H4 (cell line): ENCODE results near the gene RTN4R. TPM values are rescaled to one million over a fixed set of nuclear protein-coding genes. Genes with fewer than 3 reads are reported as not detected.

ENCODE experiments used
- DNase-seq: peaks from one replicate; pipeline ENCODE4 v3.0.0-alpha.2; 2015; ENCODE audit warnings: low spot score
- total RNA-seq: library from RNA; depleted of rRNA; stranded (reverse); fragments of >200 nt; shearing (Covaris generic); gene quantifications from 2 replicates; pipeline ENCODE4 v1.2.3, GENCODE V29; 2014

RTN4R gene
- total RNA-seq, 1 experiment from 2014 or later: 3.2 TPM

DNA sequence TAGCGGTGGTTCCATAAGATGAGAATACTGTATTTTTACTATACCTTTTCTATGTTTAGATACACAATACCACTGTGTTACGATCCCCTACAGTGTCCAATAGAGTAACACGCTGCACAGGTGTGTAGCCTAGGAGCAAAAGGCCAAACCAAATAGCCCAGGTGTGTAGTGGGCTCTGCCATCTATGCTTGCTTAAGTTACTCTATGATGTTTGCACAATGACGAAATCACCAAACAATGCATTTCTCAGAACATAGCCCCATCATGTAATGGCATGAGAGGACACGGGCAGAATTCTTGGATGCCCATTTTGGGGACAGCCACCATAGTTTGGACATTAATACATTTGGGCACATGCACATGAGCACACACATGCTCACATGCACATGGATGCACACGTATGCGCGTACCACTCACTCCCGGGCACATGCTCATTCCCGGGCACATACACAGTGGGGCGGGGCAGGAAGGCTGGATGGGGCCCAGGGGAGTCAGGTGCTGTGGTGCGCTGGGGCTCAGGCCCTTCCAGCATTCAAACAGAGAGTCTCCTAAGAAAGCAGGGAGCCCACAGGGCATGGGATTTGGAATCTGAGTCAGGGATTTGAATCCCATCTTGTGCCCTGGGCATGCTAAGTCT is 51.1 kb downstream of the RTN4R start:
- DNase-seq: no peak

DNA sequence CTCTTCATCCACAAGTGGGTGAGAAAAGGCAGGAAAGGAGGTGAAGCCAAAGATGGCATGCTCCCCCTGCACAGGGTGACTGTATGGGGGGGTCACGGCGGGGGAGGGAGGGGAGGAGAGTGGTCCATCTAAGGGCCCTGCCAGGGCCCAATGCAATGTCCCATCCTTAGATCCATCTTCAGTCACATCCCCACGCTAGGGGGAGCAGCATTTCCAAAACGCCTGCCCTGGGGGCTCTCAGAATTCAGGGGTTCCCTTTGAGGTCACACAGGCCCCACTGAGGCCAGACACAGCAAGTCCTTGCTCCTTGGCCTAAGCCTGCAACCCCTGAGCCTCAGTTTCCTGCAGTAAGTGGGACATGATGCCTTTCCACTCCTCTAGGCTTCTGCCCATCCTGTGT is 52.4 kb downstream of the RTN4R start:
- DNase-seq: no peak

DNA sequence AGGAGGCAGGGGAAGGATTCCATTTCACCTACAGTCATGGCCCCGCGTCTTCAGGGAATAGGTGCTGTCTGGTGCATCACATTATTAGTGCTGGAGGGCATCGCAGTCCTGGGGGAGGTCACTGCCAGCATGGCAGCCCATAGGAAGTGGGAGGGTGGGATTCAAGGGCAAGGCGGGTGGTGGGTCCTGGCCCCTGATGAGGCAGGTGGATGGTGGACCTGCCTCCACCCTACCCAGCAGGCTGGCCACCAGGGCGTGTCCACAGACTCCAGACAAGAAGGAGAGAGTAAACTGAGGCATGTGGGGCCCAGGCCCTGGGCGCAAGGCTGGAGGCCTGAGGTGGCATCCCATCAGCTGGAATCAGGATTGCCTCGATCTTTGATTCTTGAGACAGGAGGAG is 53.3 kb downstream of the RTN4R start:
- no peak for DNase-seq

DNA sequence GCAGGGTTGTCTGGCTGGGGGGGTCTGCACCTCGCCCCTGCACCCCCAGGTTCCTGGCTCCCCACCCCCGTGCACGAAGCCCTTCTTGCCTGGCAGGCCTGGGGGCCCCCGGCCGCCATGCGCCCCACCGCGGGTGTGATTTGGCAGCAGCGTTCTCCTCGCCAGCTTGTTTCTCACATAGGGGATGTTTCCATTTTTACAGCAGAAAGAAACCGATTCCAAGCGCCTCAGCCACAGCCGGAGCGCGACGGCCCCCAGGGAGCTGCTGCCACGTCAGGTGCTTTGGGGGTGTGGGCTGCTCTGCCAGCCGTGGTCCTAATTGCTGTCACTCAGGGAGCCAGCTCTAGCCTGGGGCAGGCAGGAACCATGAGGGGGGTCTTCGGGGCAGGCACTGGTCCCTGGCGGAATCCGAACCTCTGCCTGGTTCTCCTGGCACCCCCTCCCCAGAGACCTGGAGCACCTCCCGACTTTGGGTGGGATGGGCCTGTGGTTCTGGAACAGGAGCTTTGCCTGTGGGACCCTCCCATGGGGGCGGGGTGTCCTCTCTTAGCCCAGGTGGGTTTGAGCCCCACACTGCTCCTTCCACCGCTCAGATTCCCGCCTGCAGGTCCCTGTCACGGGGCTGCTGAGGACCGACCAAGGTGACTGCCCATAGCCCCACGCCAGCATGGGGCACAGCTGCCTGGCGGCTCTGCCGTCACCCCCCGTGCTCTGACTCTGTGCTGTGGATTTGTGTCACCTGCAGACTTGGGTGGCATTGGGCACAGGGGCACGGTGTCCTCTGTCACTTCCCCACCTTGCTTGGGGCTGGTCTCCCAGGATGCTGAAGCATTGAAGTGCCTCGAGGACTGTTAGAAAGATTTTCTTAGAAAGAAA is 54.0 kb downstream of the RTN4R start:
- DNase-seq: no peak

DNA sequence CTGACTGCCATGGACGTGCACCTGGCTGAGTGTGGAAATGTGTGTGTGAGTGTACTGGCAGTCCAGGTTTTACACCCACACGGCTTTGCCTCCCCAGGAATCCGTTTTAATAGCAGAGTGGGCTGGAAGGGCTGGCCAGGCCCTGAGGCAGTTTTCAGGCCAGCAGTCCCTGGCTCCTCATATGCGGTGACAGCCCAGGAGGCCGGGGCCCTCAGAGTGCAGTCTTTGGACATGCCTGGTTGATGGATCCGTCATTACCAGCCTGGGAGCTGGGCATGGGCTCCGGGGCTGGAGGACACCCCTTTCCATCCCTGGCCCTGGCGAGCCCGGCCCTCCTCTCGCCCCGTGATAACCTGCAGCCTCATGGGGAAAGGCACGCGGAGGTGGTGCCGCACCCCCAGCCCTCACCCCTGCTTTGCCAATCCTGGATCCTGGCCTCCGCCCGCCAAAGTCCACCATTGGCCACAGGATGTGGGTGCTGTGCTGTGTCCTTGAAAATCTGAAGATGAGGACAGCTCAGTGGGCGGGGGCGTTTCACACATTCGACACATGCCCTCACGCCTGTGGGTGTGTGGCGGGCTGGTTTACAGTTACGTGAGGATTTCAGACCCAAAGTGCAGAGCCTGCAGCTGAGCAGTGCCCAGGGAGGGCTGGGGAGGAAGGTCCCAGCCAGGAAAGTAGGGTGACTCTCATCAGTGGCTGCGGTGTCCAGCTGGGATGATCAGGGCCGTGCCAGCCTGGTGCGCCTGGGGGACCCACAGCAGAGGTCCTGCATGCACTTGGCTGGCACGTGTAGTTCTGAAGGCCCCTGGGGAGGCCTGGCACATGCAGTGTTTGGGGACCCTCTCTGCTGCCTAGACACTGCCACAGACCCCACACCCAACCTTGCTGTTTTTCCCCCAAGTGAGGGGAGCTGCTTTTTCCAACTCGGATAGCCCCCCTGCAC is 55.1 kb downstream of the RTN4R start:
- no peak for DNase-seq

DNA sequence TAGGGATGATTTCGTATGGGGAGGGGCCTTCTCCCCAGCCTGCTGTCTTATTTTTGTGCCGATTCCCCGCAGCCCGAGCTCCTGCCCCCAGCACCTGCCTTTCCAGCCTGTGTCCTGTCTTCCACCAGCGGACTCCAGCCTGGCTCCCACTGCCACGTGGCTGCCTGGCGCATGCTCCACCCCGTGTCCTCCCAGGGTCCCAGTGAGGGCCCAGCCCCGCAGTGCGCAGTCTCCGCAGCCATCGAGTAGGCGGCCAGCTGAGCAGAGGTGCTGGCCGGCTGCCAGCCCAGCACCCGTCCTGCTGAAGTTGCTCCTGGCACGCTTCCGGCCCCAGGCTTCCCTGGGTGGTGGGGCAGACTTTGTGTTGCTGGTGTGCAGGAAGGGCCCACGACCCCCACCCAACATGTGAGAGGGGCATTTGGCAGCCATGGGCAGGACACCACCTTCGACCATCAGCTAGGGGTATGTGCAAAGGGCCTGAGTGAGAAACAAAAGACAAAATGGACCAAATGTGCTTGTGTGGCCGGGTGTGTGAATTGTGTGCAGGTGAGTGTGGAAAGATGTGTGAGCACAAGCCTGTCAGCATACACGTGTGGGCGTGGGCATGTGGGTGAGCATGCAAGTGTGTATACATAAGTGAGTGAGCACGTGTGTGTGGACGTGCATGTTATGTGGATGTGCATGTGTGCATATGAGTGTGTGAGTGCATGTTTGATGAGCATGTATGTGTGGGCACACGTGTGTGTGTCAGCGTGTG is 55.9 kb downstream of the RTN4R start:
- DNase-seq: no peak

DNA sequence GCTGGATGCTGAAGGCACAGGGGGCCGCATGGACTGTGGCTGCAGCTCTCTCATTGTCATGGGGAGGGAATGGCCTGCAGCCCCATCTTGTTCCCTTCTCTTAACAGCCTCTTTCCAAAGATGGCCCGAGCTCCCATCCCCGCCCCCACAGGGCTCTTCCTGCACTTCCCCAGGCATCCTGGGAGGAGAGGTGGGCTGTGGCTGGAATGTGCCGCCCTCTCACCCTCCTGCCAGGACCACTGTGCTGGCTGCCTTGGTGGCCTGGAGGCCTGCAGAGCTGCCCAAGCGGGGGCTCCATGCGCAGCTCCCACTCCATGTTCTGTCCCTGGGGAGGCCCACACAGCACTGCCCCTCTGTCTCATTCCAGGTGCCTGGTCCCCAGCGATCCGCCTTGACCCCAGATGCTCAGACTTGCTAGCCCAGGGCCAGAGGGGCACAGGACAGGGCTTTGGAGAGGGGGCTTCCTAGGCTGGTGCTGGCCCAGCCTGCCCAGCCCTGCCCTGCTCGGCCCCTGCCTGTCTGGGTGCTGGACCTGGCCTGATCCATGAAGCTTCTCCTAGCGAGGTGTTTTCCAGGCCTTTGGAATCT is 56.6 kb downstream of the RTN4R start:
- no peak for DNase-seq

DNA sequence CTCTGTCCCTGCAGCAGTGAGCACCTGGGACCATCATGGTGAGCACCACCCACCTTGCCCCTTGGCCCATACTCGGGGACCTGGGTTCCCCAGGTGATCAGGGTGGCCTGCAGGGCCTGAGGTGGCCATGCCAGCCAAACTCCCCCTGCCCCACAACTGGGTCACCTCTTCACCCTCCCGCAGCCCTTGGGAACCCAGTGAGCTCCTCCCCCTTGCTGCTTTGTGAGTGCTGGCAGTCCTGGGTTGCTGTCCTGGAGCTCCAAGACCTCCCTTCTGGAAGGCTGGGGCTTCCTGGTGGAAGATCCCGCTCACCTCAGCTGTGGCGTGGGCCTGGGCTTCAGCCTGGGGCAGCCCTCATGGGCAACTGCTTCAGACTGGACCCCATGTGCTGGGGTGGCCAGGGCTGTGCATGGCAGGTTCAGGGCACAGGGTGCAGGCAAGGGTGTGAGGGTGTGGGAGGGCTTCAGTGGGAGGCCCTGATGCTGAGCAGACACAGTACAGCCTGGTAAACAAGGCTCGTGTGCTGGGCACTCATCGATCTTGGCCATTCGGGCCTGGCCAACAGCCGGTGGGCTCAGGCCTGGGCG is 57.6 kb downstream of the RTN4R start:
- DNase-seq: no peak

DNA sequence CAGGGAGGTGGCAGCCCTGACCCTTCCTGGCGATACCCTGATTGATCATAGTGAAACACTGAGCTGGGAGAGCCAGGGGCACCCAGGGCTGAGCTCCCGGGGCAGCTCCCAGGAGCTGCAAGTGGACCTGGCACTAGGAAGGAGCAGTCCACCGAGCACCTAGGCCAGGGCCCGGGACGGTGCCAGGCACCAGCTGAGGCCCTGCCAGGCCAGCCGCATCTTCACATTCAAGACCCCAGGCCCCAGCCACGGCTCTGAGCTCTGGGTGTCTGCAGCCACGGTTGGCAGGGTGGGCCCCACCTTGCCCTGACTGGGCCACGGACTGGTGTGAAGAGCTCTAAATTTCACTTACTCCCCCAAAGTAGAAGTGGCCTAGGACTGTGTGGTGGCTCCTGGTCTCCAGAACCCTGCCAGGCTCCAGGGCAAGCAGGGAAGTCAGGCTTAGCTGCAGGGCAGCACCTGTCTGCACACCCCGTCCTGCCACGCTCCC is 58.3 kb downstream of the RTN4R start:
- DNase-seq: no peak

DNA sequence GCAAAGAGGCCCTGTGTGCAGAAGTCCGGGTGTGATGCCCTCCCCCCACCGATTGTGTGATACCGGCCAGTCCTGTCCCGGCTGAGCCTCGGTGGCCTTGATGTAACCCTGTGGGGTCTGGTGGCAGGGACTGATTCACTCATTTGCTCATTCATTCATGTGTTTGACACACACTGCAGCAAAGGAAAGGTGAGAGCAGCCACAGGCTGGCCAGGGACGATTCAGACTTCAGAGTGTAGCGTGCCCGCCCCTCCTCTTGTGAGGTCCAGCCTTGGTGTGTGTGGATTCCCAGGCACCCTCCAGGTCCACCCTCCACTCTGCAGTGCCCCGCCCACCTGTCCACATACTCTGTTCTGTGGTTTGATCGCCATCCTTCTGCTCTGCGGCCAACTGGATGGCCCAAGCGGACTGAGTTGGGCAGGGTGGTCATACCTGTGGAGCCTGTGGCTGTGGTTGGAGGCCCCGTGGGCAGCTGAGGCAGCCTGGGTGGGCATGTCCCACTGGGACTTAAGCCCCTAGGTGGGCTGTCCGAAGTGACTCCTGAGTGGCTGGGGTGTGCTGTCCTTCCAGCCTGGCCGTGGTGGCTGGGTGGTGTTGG is 59.3 kb downstream of the RTN4R start:
- no peak for DNase-seq

DNA sequence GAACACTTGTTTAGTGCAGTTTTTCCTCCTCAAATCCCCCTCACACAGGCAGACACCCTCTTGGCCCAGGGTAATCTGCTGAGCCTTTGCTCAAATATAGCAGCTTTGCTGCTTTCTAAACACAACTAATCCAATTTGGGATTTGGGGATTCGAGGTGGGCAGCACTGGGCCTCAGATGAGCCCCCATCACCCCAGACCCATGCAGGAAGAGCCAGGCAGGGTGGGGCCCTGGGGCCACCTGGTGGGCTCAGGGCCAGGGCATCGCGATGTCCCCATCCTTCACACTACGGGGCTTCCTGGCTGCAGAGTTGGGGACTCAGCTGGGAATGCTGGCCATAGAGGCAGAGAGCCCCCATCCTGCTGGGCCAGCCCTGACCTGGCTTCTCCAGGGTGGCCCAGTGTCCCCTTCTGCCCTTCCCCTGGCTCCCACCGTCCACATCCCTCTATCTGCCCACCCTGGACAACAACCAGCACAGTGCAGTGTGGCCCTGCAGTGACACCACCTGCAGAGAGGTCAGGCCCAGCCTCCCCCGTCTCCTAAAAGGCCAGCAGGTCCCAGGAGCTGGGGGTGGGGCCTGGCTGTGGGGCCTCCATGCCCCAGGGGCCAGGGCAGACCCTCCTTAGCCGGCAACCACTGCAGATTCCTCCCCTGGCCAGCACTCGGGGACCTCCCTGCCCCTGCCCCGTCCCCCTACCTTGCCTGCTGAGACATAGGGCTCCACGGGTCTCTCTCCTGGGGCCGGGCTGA is 60.7 kb downstream of the RTN4R start:
- DNase-seq: no peak

DNA sequence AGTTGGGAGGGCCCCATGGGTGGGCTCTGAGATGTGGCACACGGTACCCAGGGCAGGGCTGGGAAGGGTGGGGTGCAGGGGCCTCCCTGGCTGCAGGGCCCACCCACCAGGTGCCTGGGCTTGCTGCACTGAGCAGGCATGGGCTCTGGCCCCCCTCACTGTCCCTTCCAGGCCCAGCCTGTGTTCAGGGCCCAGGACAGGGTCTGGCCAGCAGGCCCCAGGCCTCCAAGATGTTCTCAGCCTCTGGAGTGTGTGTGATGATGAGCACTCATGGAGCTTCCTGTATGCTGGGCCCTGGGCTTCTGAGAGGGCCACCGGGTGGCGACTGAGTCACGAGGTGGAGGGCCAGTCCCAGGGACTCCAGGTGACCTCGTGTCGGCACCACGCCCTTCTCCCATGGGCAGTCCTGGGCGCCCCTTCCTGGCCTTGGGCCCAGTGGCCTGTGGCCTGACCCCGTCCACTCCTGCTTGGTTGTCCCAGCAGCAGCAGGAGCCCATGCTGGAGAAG is 61.4 kb downstream of the RTN4R start:
- DNase-seq: no peak

DNA sequence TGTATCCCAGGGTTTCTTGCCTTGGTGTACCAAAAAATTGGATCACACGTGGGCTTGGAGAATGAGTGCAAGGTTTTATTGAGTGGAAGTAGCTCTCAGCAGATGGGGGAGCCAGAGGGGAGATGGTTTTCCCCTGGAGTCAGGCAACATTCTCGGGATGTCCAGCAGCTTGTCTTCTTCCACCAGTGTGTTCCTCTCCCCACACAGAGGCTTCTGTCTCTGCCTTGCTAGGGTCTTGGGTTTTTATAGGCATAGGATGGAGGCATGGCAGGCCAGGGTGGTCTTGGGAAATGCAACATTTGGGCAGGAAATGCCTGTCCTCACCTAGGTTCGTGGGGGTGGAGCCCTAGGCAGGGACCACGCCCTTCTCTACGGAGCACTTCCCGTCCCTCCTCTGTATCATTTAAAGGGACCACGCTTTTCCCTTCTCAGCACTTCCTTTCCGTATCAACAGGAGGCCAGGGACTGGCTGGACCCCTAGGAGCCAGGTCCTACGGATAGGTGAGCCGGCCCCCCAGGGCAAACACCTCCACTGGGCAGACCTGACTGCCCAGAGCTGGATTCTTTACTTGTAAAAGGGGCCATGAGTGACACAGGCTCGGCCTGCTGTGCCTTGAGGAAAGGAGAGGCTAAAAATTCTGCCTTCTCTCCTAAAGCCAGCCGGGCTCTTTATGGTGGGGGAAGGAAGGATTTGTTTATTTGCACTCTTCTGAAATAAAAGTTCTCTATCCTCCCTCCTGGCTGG is 62.0 kb downstream of the RTN4R start:
- peak; percentile 80 for DNase-seq

DNA sequence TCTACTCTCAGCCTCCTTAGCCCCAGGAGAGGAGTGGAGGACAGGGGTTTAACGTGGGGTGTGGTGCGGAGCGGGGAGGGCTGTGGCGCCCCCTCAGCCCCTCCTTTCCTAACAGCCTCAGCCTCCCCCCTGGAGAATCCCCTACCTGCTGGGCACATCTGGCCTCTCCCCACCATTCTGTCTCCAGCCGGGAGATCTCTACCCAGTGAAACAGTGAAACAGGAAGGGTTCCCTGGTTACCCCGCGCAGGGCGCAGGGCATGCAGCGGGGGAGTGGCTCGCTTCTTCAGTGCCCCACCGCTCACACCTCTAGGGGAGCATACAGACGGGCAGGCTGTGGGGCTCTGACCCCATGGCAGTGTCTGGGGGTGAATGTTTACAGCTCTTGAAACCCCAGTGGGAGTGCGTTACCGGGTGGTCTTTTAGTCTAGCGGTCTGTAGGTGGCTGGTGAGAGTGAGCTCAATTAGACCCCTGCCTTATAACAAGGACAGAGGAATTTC is 62.6 kb downstream of the RTN4R start:
- DNase-seq: no peak

DNA sequence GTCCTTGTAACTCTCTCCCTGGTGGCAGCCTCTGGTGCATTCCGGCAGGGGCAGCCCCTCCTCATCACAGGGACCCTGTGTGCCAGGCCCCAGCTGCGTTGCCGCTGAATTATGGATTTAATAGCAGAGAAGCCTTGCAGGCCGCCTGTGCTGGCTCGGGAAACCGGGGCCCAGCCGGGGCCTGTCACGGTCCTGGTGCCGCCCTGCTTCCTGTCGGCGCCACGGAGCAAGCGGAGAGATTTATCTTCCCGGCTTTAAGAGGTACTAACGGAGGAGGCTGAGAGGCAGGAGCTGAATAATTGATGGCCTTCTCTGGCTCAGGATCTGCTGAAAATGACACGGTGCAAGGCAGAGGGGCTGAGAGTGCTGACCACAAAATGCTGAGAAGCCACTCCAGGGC is 63.3 kb downstream of the RTN4R start:
- DNase-seq: no peak

DNA sequence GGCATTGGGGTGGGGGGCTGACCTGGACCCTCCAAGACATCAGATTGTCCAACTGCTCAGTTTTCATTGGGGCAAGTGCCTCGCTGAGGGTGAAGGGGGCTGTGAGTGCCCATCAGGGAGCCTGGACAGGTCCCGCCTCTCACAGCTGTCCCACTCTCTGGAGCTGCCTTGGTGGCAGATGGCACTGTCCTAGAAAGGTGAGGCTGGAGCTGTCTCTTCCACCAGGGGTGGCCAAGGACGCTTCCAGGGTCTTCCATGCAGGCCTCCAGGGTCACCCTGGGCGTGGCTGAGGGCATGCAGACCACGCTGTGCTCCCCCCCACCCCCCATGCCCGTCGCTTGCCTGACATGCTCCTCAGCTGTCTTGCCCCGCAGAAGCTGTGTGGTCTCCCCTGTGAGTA is 63.8 kb downstream of the RTN4R start:
- no peak for DNase-seq

DNA sequence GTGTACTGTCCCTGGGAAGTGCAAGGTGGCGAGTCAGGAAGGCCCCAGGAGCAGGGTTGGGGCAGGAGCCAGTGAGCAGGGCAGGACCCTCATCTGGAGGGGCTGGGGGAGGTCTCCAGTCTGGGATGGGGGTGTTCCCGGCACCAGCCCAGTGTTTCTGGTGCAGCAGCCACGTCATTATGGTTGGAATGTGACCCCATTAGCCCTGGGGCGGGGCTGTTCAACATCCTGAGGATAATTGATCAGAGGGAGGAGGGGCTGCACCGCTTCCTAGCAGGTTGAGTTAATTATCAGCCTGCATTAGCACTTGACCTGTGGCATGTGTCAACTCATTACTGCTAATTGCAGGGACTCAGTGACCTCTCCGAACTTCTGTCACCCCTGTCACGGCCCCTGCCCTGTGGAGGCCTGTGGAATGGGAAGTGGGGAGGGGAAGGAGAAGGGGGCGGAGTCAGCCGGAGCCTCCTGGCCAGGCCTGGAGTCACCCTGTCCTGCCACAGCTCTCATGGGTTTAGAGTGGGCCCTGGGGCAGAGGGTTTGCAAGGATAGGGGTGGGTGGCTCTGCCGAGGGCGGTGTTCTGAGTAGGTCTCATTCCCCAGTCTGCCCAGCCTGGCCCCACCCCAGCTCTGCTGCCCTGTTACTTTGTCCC is 64.4 kb downstream of the RTN4R start:
- DNase-seq: no peak

DNA sequence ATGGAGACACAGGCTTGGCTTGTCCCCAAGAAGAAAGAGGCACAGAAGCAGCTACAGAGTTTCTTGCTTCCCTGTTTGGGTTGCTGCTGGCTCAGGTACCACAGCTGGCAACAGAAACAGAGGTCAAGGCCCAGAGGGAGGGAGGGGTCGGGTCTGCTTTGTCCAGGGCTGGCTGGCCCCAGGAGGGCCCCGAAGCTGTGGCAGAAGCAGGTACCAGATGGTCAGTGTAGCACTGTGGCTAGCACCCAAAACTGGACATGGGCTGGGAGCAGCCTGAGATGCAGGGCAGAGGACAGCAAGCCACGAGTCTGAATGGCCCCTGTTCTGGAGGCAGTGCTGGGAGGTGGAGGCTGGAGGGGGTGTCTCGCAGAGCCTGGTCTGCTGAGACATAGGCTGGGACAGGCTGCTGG is 65.0 kb downstream of the RTN4R start:
- DNase-seq: no peak
